IMR-90 (cell line): ENCODE measurements around the gene DGAT2. TPM values are rescaled to one million over a fixed set of nuclear protein-coding genes. Genes with fewer than 3 reads are reported as not detected.

Source experiments
- ATAC-seq: fragments of 200-7000 bp; cut with Tn5 transposase; 2 replicates; pipeline ENCODE4 v1.9.1; 2020; ENCODE audit warnings: low read depth, mild to moderate bottlenecking, moderate library complexity
- BruUV-seq: library from RNA; stranded (reverse); fragments of 400-500 nt; replicated peaks from 2 replicates; lab custom pipeline; 2021; lab: Mats Ljungman, UMichigan
- CTCF ChIA-PET: fragments of 300-600 bp; formaldehyde crosslinking; extraction: SDS; loops from one replicate; lab custom pipeline; 2021; ENCODE audit warnings: antibody characterized with exemption; lab: Yijun Ruan, JAX
- POLR2A ChIA-PET: fragments of 300-600 bp; sonication (Branson Sonifier 250); formaldehyde crosslinking; loops from one replicate; lab custom pipeline; 2022; ENCODE audit warnings: antibody characterized with exemption; ENCODE audit not compliant: unreplicated experiment; lab: Charles Lee
- DNase-seq: peaks from one replicate; pipeline ENCODE4 v3.0.0; 2013
- H2AFZ ChIP-seq: replicated peaks from 2 replicates; pipeline ENCODE3; 2013; ENCODE audit warnings: low read length, mild to moderate bottlenecking; ENCODE audit not compliant: poor library complexity
- H2AK5ac ChIP-seq: 2 replicates; pipeline ENCODE4 v1.6.1; 2013; ENCODE audit warnings: low read depth, low read length, inconsistent platforms
- H2AK9ac ChIP-seq: replicated peaks from 2 replicates; pipeline ENCODE3; 2013; ENCODE audit warnings: mild to moderate bottlenecking, low read depth, low read length, moderate library complexity; ENCODE audit not compliant: poor library complexity
- H2BK120ac ChIP-seq: 2 replicates; pipeline ENCODE4 v1.6.1; 2013; ENCODE audit warnings: low read depth, low read length, inconsistent platforms
- H2BK15ac ChIP-seq: 3 replicates; pipeline ENCODE4 v1.6.1; 2013; ENCODE audit warnings: low read depth, low read length, inconsistent platforms
- H2BK20ac ChIP-seq: 2 replicates; pipeline ENCODE4 v1.6.1; 2013; ENCODE audit warnings: low read depth, mild to moderate bottlenecking, inconsistent platforms, low read length, moderate library complexity
- H2BK5ac ChIP-seq: 2 replicates; pipeline ENCODE4 v1.6.1; 2013; ENCODE audit warnings: mild to moderate bottlenecking, low read depth, low read length, inconsistent platforms; ENCODE audit not compliant: poor library complexity, severe bottlenecking
- H3K14ac ChIP-seq: replicated peaks from 2 replicates; pipeline ENCODE4 v1.6.1; 2013; ENCODE audit warnings: low read depth, low read length, inconsistent platforms
- H3K18ac ChIP-seq: 2 replicates; pipeline ENCODE4 v1.6.1; 2013; ENCODE audit warnings: low read depth, low read length, control low read depth
- H3K23ac ChIP-seq: 2 replicates; pipeline ENCODE4 v1.6.1; 2013; ENCODE audit warnings: low read depth, low read length, inconsistent platforms
- H3K27ac ChIP-seq: 2 replicates; pipeline ENCODE4 v1.5.1; 2013; ENCODE audit warnings: mild to moderate bottlenecking, control low read depth, low read length; ENCODE audit not compliant: insufficient read depth
- H3K27me3 ChIP-seq: 2 replicates; pipeline ENCODE4 v1.6.1; 2013; ENCODE audit warnings: low read length; ENCODE audit not compliant: control insufficient read depth, insufficient read depth
- H3K36me3 ChIP-seq: 2 replicates; pipeline ENCODE4 v1.6.1; 2013; ENCODE audit warnings: low read length, mixed read lengths; ENCODE audit not compliant: control insufficient read depth, insufficient read depth
- H3K4ac ChIP-seq: 2 replicates; pipeline ENCODE4 v1.6.1; 2013; ENCODE audit warnings: low read depth, low read length, inconsistent platforms
- H3K4me1 ChIP-seq: 2 replicates; pipeline ENCODE4 v1.6.1; 2013; ENCODE audit warnings: low read length, mixed read lengths; ENCODE audit not compliant: control insufficient read depth, insufficient read depth
- H3K4me2 ChIP-seq: 2 replicates; pipeline ENCODE4 v1.6.1; 2013; ENCODE audit warnings: low read depth, mild to moderate bottlenecking, control low read depth, low read length, moderate library complexity
- H3K4me3 ChIP-seq: 2 replicates; pipeline ENCODE4 v1.5.1; 2013; ENCODE audit warnings: low read depth, mild to moderate bottlenecking, control low read depth, low read length, moderate library complexity; ENCODE audit not compliant: insufficient read depth
- H3K56ac ChIP-seq: 2 replicates; pipeline ENCODE4 v1.6.1; 2013; ENCODE audit warnings: low read length, inconsistent platforms; ENCODE audit not compliant: insufficient read depth; ENCODE audit errors: extremely low read depth
- H3K79me1 ChIP-seq, 2 experiments: 2 replicates each; pipeline ENCODE4 v1.6.1; 2013; ENCODE audit warnings: low read length in 2 of 2, inconsistent platforms in 1 of 2, low read depth in 1 of 2
- H3K9ac ChIP-seq: 2 replicates; pipeline ENCODE4 v1.6.1; 2013; ENCODE audit warnings: low read depth, low read length, control low read depth
- H3K9me1 ChIP-seq: 2 replicates; pipeline ENCODE4 v1.6.1; 2013; ENCODE audit warnings: low read length, inconsistent platforms; ENCODE audit not compliant: insufficient read depth
- H3K9me3 ChIP-seq: 2 replicates; pipeline ENCODE4 v1.6.1; 2013; ENCODE audit warnings: low read length; ENCODE audit not compliant: control insufficient read depth, insufficient read depth
- H4K20me1 ChIP-seq: 2 replicates; pipeline ENCODE4 v1.6.1; 2013; ENCODE audit warnings: low read length, inconsistent platforms; ENCODE audit not compliant: insufficient read depth
- H4K5ac ChIP-seq: 2 replicates; pipeline ENCODE4 v1.6.1; 2013; ENCODE audit warnings: mild to moderate bottlenecking, low read depth, low read length, control low read depth
- H4K8ac ChIP-seq, 2 experiments: 2 replicates each; pipeline ENCODE4 v1.6.1; 2013; ENCODE audit warnings: low read depth in 2 of 2, low read length in 2 of 2, control low read depth in 1 of 2, inconsistent platforms in 1 of 2
- H4K91ac ChIP-seq: 2 replicates; pipeline ENCODE4 v1.6.1; 2013; ENCODE audit warnings: low read depth, low read length, inconsistent platforms; ENCODE audit not compliant: insufficient read depth
- RCOR1 ChIP-seq: IDR thresholded peaks from 2 replicates; pipeline ENCODE4 v1.6.1; 2012; ENCODE audit warnings: mild to moderate bottlenecking, low read length, improper control_type of control experiment; ENCODE audit not compliant: insufficient replicate concordance
- WGBS, 2 experiments: methylation state at CpG; one replicate each; pipeline versions ENCODE4 v1.1.5 to v1.1.7; 2013; ENCODE audit warnings: missing lambda C conversion rate in 2 of 2; ENCODE audit not compliant: insufficient read length in 1 of 2; ENCODE audit errors: extremely low coverage in 2 of 2; 5-methylcytosine and 5-hydroxymethylcytosine counted together
- dilution Hi-C: fragments of 300-500 bp; cut with HindIII; formaldehyde crosslinking; loops from one replicate; pipeline ENCODE4 v1.14.3; 2018; ENCODE audit warnings: low sequenced_read_pairs; ENCODE audit not compliant: unreplicated experiment
- in situ Hi-C: fragments of 300-500 bp; cut with MboI; formaldehyde crosslinking; loops from 3 replicates; pipeline ENCODE4 v1.14.3; 2019; ENCODE audit warnings: low sequenced_read_pairs, inconsistent platforms, mixed read lengths
- intact Hi-C: fragments of 100-400 bp; cut with micrococcal nuclease; formaldehyde crosslinking; loops from 2 replicates; pipeline ENCODE4 v1.10.0; 2022
- polyA plus RNA-seq, 3 experiments: library from polyadenylated mRNA; depleted of rRNA; stranded (reverse); fragments of >200 nt; gene quantifications; 2 replicates each; pipeline ENCODE4 v1.2.3, GENCODE V29; 2012; ENCODE audit warnings: low replicate concordance in 1 of 3
- total RNA-seq: library from RNA; depleted of rRNA; stranded (reverse); fragments of >200 nt; gene quantifications from 2 replicates; pipeline ENCODE4 v1.2.3, GENCODE V29; 2012

Gene DGAT2
- total and polyA plus RNA-seq, 2 of the 4 experiments (the other 2 are of a cell fraction) = 2.3 to 2.4 TPM

DNA sequence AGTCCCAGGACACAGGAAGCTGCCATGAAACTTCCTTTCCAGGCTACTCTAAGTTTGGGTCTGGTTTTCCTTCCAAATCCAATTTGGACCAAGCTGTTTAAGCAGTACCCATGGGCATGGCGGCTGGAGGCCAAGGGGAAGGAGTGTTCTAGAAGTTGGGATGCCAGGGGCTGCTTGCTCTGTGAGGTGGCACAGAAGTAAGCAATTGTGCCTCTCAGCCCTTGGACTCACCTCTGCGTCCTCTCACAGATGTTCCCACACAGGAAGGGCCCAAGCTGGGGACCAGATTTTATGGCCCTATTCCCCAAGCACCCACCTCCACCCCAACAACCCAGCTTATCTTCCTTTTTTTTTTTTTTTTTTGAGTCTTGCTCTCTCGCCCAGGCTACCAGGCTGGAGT is 3.5 kb upstream of the DGAT2 start:
- Histone ChIP-seq H4K91ac (no peak overlapping the region), H2AFZ (no peak overlapping the region), H3K4ac (no peak overlapping the region), H3K56ac (no peak overlapping the region), H2BK15ac (no peak overlapping the region), H2BK20ac (no peak overlapping the region), H2AK5ac (no peak overlapping the region), H3K36me3 (no peaks in the 10 kb centered on the region), H2AK9ac (no peak overlapping the region), H3K27ac (no peak overlapping the region), H4K20me1 (no peaks in the 10 kb centered on the region), H3K9me1 (no peaks in the 10 kb centered on the region; the same call in 1 of the 2 replicates), H3K27me3 (peaks cover 35% of the 10 kb centered on the region), H4K5ac (no peak overlapping the region), H3K18ac (no peak overlapping the region), H2BK120ac (no peak overlapping the region), H3K23ac (no peak overlapping the region), H3K79me1 (no peaks in the 10 kb centered on the region), H3K4me3 (no peak overlapping the region), H3K9me3 (no peaks in the 10 kb centered on the region), H3K14ac (no peak overlapping the region), H3K4me1 (peaks cover 8% of the 10 kb centered on the region), H3K9ac (no peak overlapping the region), H4K8ac (no peak overlapping the region), H3K4me2 (no peak overlapping the region), H2BK5ac (no peak overlapping the region)
- ChIA-PET POLR2A (interaction anchor here (0.6 kb wide), 1 partner anchor 549 kb away, joined by 3 read pairs; no protein-coding TSS in a partner anchor), CTCF (interaction anchor here (0.6 kb wide), 1 partner anchor 219 kb away, joined by 3 read pairs; no protein-coding TSS in a partner anchor)
- ATAC-seq (no peak), DNase-seq (no peak)
- no peak for TF ChIP-seq RCOR1
- BruUV-seq = no TSS peak
- dilution Hi-C loops = no loop called here
- 100% methylated on average over 1 of the region's 3 CpGs; no CpG with 5 or more reads in 1 of the 2 experiments for WGBS, 2 experiments
- in situ Hi-C loops = no loop called here
- intact Hi-C loops = no loop called here
